Iris pigment epithelial cell (primary cell): ENCODE results near the gene POU5F1.
"Not testable (repeated sequence)": the region's sequence is repeated elsewhere in the genome, so short reads cannot be mapped to it uniquely, and the experiment has no call there.

Experiments
- DNase-seq: peaks from one replicate; pipeline ENCODE4 v3.0.0-alpha.2; 2011; ENCODE audit warnings: low read depth

POU5F1 gene

DNA sequence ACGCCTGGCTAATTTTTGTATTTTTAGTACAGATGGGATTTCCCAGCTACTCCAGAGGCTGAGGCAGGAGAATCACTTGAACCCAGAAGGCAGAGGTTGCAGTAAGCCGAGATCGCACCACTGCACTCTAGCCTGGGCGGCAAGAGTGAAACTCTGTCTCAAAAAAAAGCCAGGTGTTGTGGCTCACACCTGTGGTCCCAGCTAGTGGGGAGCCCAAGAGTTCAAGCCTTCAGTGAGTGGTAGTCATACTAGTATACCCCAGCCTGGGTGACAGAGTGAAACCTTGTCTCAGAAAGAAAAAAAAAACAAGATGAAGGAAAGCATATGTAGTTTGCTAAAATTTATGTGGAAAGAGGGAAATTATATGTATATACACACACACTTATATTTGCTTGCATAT lies 20.0 kb upstream of the POU5F1 start:
- DNase-seq = no peak

DNA sequence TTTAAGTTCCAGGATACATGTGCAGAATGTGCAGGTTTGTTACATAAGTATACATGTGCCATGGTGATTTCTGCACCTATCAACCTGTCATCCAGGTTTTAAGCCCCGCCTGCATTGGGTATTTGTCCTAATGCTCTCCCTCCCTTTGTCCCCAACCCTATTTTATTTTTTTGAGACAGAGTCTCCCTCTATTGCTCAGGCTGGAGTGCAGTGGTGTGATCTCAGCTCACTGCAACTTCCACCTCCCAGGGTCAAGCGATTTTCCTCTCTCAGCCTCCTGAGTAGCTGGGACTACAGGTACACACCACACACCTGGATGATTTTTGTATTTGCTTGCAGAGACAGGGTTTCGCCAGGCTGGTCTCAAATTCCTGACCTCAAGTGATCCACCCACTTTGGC lies 18.7 kb upstream of the POU5F1 start:
- not testable (repeated sequence) for DNase-seq

DNA sequence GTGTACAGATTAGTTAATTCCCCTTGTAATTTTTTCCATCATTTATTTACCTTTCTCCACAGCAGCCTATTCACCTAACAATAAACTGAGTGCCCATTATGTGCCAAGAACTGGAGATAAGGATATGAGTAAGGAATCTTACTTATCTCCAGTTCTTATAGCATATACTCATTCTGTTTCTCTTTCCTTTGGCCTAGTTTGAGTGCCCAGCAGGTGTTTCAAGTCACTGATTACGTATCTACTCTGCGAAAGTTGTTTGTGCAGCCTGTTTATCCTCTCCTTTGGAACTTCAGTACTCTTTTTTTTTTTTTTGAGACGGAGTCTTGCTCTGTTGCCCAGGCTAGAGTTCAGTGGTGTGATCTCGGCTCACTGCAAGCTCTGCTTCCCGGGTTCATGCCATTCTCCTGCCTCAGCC lies 17.3 kb upstream of the POU5F1 start:
- DNase-seq = no peak

DNA sequence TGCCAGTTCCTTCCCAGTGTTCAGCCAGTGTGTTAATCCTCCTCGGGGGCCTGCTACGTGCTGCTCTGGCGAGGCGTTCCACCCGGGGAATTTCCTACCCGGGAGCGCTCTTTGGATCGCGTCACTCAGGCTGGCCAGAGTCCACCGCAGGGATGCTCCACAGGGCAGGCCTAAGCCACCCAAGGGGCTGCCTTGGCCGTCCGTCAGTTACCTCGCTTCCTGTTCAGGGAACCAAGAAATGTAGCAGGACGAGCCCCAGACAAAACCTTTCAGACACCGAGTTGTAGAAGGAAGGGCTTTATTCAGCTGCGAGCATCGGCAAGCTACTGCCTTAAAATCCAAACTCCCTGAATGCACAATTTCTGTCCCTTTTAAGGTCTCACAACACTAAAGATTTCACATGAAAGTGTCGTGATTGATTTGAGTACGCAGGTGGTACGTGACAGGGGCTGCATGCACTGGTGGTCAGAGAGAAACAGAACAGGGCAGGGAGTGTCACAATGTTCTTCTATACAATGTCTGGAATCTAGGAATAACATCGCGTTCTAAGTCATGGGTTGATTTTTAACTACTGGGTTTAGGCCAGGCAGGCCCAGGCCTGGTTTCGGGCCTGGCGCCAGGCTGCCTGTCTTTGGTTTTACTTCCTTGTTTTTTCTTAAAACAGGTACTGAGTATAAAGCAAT lies 15.7 kb upstream of the POU5F1 start:
- DNase-seq = no peak

DNA sequence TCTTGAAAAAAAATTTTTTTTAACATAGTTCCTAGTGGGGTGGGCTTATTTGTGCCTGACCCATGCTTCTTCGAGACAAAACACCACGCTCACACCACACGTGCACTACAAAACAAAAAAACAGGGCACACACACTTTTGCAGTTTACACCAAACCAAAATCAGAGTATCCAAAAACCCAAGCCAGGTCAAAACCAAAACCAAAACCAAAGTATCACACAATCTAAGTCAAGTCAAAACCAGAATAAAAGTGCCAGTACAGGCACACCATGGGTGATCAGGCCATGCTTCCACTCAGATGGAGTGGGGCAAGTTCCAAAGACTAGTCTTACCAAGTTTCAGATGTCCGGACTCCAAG lies 15.2 kb upstream of the POU5F1 start:
- not testable (repeated sequence) for DNase-seq

DNA sequence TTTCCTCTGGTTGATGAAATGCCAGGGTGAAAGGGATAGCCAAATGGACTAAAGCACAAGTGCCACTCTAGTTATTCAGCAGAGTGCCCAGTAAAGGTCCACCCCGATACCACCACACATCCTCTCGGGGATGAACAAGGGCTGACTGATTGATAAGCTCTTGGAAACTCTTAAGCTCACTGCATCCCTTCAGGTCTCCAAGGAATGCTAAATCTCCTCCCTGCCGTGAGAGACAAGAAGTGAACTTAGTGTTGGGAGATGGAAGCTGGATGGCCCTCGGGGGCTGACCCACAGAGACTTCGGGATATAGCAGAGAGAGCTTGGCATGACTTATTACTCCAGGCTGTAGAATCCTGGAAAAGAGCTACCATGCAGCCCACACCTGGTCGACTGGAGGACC lies 13.4 kb upstream of the POU5F1 start:
- DNase-seq = not testable (repeated sequence)

DNA sequence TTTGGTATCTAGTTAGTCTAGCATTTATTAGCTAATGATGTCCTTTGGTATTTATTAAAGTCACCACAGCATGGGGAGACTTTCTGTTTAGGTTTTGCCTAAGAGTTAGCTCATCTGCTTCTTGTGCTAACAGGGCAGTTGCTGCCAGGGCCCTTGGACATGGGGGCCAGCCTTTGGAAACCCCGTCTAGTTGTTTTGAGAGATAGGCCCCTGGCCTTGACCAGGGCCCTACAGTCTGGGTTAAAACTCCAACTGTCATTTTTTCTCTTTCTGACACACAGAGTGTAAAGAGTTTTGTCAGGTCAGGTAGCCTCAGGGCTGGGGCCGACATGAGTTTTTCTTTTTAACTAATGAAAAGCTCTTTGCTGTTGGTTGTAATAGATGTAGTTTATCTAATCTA lies 12.8 kb upstream of the POU5F1 start:
- not testable (repeated sequence) for DNase-seq

DNA sequence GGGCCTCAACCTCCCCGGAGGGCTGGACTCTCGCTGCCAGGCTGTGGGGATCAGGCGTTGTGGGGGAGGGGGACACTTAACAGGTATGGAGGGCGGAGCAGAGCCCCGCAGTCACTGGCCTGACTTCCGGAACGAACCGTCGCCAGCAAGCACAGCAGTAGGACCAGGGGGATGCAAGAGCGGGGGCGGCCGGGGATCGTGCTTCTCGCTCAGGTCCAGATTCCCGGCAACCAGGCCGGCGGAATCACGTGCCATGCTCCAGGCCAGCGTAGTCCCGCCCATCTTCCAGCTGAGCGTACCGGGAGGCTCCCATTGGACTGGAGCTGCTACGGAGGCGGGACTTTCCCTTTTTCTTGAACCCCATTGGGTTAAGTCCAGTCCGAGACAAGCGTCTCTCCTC lies 10.0 kb upstream of the POU5F1 start:
- DNase-seq = peak; percentile 39

DNA sequence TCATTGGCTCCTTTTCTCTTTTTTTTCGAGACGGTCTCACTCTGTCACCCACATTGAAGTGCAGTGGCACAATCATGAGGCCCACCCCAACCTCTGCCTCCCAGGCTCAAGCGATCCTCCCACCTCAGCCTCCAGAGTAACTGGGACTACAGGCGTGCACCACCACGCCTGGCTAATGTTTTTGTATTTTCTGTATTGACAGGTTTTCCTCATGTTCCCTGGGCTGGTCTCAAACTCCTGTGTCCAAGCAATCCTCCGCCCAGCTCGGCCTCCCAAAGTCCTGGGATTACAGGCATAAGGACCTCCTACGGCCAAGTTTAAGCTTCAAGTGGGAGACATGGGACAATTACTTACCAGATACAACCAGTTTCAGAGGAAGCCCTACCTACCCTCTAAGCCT lies 9.4 kb upstream of the POU5F1 start:
- no peak for DNase-seq

DNA sequence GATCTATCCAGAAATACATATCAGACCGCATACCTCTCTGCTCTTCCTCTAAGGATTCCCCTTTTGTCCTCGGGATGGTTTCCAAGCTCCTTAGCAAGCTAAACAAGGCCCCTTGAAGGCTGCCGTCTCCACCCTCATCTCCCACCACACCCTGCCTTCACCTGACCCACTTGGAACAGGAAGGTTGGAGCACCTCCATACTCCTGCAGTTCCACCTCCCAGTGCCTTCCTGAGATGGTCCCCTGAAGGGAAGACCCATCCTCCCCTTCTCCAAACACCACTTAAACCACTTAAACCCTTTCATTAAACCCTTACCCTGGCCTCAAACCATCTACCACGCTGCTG lies 8.5 kb upstream of the POU5F1 start:
- no peak for DNase-seq

DNA sequence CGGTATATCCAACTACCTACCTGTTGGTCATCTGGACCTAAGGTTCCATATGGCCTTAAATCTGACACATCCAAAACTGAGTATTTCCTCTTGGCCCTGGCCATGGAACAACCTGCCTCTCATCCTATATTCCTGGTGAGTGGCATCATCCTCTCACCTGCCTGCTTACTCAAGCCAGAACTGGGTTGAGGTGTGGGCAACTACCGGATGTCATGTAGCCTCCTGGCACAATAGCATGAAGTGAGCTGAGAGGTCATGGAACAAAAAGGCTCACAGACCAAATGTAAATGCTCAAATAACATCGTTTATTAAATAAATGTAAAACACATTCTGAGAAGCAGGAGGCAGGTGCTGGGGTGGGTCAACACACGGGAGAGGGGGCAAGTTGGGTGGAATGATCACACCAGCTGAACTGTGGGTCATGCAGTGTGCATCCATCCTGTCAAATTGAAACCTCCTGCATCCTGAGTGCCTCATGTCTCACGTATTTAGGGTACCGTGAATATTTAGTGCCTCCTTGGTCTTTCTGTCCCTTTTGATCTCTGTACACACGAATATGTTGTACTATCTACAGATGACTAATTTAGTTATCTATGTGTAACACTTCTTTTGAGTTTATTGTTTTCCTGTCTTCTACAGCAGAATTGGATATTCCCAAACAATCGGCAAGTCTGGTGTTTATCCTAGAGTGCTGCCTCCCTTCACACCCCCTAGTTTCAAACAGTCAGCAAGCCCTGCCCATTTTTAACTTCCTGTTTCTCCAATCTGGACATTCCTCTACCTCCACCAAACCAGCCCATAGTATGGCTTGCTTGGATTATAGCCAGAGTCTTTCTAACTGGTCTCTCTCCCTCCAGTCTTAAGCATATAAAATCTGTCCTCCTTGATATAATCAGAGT lies 7.9 kb upstream of the POU5F1 start:
- peak; percentile 14 for DNase-seq

DNA sequence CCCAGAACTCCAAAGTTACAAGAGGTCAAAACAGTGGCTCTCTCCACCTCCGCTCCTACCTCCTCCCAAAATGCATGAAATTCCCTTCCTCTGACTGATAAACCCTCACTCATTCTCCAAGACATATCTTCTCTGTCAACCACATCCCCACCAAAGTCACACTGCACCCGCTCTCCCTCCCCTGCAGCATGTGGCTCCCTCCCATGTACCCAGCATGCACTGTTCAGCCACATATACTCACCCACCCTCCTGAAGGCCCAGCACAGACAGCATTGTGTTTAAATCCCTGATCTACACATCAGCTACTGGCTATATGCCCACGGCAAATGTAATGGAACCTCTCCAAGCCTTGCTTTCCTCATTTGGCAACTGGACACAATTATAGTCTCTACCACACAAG lies 5.5 kb upstream of the POU5F1 start:
- DNase-seq = peak; percentile 47

DNA sequence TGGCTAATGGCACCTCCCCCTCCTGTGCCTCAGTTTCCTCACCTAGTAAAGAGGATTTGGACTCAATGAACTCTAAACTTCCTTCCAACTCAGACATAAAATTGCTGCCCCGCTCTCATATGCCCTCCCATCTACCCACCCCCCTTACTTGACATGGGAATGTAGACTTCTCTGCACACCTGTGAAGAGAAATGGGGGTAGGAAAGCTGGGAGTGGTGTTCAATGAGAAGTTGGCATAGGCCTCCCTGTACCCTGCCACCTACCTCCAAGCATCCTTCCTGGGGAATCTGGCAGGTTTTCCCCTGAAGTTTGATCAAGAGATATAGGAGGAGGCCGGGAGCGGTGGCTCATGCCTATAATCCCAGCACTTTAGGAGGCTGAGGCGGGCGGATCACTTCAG lies 3.9 kb upstream of the POU5F1 start:
- DNase-seq = no peak

DNA sequence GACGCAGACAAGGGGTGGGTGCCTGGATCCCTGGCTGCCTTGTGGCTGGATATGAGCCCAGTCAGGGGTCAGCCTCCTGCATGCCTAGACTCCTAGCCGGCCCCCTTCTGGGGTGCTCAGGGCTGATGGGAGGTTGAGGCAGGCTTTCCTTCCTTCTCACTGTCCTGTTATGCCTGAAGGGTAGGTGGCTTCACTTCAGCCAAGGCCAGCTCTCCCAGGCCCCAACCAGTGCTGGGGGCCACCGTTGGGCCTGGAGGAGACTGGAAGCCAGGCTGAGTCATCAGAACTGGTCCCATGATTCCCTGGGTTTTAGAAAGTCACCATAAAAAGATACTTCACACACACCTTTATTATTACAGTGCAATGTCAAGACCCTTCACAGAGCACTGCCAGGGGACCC lies 2.9 kb upstream of the POU5F1 start:
- no peak for DNase-seq

DNA sequence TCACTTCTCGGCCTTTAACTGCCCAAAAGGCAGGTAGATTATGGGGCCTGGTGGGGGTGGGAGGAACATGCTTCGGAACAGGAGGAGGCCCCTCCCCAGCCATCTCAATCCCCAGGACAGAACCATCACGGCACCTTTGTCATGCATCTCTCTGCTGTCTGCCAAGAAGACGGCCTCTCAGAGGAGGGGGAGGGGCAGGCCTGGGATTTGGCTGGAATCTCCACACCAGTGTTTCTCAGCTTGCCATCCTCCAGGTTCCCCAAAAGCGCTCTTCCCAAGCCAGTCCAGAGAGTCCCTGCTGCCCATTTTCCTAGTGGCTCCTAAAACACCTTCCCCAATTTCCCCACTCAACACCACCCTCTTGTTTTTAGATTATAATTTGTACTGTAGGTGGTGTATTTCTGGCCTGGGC lies 2.5 kb upstream of the POU5F1 start:
- DNase-seq = no peak

DNA sequence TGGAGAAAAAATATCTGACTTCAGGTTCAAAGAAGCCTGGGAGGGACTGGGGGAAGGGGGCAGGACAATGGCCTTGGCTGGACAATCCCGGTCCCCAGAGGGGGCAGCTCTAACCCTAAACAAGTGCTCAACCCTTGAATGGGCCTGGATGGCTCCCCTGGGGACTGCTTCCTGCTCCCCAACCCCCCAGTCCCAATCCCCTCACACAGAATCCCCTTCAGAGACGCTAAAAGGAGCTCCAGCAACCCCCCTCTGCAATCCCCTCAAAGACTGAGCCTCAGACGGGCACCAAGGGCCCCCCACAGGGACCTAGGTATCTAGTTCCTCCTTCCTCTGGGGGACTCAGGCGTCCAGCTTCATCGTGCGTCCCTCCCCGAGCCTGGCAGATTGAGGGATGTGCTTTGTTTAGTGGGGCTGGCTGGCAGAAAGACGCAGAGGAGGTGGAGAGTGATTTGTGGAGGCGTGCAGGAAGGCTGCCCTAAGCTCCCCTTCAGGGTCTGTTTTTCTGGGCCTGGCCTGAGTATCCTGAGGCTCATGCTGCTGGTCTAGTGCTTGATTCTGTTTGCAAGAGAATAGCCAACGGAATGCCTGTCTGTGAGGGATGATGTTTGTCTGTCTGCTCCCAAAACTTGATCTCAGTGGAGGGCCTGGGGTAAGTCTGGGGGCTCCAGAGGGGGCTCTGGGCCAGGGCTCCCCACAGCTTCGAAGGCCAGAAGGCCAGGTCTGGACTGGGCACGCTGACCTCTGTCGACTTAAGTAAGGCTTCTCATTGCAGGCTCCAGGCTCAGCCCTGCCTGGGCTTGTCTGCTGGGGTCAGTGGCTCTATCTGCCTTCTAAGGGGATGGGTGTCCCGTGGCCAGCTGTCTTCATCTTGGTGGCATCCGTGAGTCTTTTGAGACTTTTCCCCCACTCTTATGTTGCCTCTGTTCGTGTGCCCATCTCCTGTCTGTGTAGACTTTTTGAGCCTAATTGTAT lies 1.7 kb upstream of the POU5F1 start:
- no peak for DNase-seq

DNA sequence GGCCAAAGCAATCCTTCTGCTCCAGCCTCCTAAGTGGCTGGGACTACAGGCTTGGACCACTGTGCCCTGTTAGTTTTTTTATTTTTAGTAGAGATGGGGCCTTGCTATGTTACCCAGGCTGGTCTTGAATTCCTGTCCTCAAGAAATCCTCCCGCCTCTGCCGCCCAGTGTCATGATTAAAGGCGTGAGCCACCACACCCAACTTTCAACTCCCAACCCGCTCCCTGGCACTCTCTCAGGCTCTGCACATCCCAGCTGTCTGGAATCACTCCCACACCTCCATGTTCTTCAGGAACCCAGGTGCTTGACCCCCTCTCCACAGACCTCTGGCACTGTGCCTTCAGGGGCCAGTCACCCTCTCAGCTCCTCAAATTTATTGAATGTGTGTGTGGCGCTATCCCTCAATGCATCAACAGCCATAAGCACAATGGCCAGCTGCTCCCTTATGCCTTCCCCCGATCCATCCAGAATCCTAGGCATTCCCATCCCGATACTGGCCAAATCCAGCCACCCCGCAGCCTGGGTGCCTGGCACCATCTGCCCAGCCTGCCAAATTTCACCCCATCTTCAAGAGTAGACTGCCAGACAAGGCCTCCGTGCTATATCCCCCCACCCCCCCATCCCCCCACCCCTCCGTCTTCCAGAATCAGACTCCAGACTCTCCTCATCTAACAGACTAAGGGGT lies 647 bp upstream of the POU5F1 start:
- DNase-seq = no peak

DNA sequence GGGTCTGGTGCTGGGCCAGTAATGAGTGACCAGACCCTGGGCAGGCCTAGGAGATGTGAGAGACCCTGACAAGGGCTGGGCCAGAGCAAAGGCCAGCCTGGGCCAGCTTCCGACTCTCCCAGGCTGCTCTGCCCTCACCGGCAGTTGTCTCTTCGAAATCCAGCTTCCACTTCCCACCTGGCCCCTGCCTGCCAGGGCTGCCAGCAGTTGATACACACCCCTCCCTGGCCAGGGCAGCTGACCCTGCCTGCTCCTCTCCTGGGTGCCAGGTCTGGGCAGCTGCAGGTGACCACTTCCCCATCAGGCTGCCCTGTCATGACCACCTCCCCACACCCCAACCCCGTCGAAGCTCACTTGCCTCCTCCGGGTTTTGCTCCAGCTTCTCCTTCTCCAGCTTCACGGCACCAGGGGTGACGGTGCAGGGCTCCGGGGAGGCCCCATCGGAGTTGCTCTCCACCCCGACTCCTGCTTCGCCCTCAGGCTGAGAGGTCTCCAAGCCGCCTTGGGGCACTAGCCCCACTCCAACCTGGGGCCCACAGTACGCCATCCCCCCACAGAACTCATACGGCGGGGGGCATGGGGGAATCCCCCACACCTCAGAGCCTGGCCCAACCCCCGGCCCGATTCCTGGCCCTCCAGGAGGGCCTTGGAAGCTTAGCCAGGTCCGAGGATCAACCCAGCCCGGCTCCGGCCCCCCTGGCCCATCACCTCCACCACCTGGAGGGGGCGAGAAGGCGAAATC lies 453 bp downstream of the POU5F1 start:
- DNase-seq = not testable (repeated sequence)

DNA sequence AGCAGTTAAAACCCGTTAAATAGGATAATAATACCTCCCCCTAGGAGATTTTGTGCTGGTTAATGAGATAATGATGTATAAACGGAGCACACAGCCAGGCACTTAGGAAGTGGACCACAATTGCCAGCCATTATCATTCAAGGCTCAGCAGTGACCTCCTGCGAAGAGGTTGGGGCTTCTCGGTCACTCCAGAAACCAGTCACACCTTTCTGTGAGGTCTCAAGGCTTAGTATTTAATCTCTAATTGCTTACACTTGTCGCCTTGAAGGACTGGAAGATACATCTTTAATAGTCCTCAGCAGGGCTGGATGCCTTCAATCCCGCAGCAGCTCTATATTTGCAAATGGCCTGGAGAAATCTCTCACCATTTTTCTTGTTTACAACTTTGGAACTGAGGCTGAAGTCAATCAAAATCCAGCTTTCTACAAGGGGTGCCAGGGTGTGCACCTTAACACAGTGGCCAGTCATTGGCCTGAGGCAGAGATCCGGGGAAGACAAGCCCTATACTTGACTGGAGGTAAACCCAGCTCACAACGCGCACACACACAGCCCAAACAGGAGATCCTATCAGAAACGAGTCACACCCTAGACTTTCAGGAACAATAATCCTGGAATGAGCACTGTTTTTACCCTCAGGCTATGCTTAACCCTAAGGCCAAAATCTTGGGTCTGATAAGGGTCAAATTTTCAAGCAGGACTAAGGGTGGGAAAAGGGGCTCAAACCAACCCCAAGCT lies 1.2 kb downstream of the POU5F1 start:
- no peak for DNase-seq

DNA sequence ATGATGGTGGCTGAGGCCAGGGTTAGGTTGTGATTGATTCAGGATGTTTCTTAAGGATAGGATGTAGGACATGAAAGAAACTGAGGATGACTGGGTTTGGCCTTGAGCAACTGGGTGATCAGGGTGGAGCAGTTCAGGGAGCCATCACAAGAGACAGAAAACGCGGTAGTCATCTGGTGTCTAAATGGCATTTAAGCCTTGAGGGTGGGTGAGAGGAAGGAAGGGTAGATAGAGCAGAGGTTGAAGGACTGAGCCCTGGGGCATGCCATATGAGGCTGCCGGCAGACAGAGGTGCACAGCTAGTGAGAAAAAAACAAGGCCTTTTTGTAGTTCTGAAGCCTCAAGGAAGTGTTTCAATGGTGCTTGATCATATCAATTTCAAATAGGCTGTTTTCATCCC lies 1.9 kb downstream of the POU5F1 start:
- no peak for DNase-seq

DNA sequence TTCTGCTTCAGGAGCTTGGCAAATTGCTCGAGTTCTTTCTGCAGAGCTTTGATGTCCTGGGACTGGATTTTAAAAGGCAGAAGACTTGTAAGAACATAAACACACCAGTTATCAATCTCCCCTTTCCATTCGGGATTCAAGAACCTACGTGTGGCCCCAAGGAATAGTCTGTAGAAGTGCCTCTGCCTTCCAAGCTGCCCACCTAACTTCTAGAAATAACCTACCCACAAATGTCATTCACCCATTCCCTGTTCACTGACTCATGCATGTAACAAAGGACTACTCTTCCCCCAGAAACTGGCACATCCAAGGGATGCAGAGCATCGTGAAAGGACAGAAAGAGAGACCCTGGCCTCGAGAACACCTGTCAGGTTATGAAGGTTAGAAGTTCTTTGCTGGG lies 4.5 kb downstream of the POU5F1 start:
- no peak for DNase-seq
